Jurkat, Clone E6-1 (cell line): ENCODE data around the gene ECE1. TPM values are rescaled to one million over a fixed set of nuclear protein-coding genes. Genes with fewer than 3 reads are reported as not detected.

Experiments used
- DNase-seq: peaks from one replicate; pipeline ENCODE4 v3.0.0-alpha.2; 2011; ENCODE audit warnings: low read depth, low spot score
- H3K4me3 ChIP-seq: 2 replicates; pipeline ENCODE4 v1.5.1; 2011; ENCODE audit warnings: mild to moderate bottlenecking, low read length, control low read depth, moderate library complexity
- polyA plus RNA-seq: library from polyadenylated mRNA; unstranded; fragments of >200 nt; gene quantifications from one replicate; pipeline ENCODE4 v1.2.1, GENCODE V29; 2012; ENCODE audit warnings: missing spikeins; ENCODE audit not compliant: insufficient read length, insufficient read depth

Gene ECE1
- 27.9 TPM for polyA plus RNA-seq

GRCh38 chr1:21289700-21290545, at the start of gene ECE1:
TSS of gene ECE1 (minus strand) at chr1:21290463. CDS start at chr1:21290414, 49 bp downstream.
- peak within 1 kb of the TSS; percentile 62 for H3K4me3 ChIP-seq
- DNase-seq: peak; percentile 48

- H3K4me3 ChIP-seq: no peak overlapping the region
- no peak for DNase-seq
Measured at GRCh38 chr1:21339356-21340229, 49.3 kb upstream of the ECE1 start.

GRCh38 chr1:21338573-21339355, 48.5 kb upstream of the ECE1 start:
- DNase-seq: no peak
- no peak overlapping the region for H3K4me3 ChIP-seq

- H3K4me3 ChIP-seq: no peak overlapping the region
- no peak for DNase-seq
Measured at GRCh38 chr1:21337928-21338572, 47.8 kb upstream of the ECE1 start.

- H3K4me3 ChIP-seq: no peak overlapping the region
- no peak for DNase-seq
Measured at GRCh38 chr1:21337454-21337927, 47.2 kb upstream of the ECE1 start.

- no peak overlapping the region for H3K4me3 ChIP-seq
- DNase-seq: no peak
Measured at GRCh38 chr1:21337010-21337437, 46.8 kb upstream of the ECE1 start.

GRCh38 chr1:21335750-21336224, 45.5 kb upstream of the ECE1 start:
- DNase-seq: no peak
- no peak overlapping the region for H3K4me3 ChIP-seq

GRCh38 chr1:21335088-21335691, 44.9 kb upstream of the ECE1 start:
- peak overlapping the region; percentile 55 for H3K4me3 ChIP-seq

GRCh38 chr1:21334214-21335087, 44.2 kb upstream of the ECE1 start:
- peak; percentile 87 for DNase-seq
- peak overlapping the region; percentile 55 for H3K4me3 ChIP-seq

More at GRCh38 chr1:21335088-21335691, 44.9 kb upstream of the ECE1 start:
- no peak for DNase-seq

GRCh38 chr1:21333824-21334213, 43.6 kb upstream of the ECE1 start:
- DNase-seq: no peak
- peak overlapping the region; percentile 55 for H3K4me3 ChIP-seq

GRCh38 chr1:21332554-21333311, 42.5 kb upstream of the ECE1 start:
- no peak overlapping the region for H3K4me3 ChIP-seq
- DNase-seq: no peak

GRCh38 chr1:21331752-21332478, 41.7 kb upstream of the ECE1 start:
- no peak for DNase-seq
- H3K4me3 ChIP-seq: no peak overlapping the region

- no peak for DNase-seq
- H3K4me3 ChIP-seq: no peak overlapping the region
Measured at GRCh38 chr1:21330544-21330943, 40.3 kb upstream of the ECE1 start.

GRCh38 chr1:21329209-21329844, 39.1 kb upstream of the ECE1 start:
- DNase-seq: no peak
- no peak overlapping the region for H3K4me3 ChIP-seq

GRCh38 chr1:21327566-21328323, 37.5 kb upstream of the ECE1 start:
- no peak overlapping the region for H3K4me3 ChIP-seq
- DNase-seq: no peak
